ENCODE measurements around the gene ARSB.
"Not testable (repeated sequence)": the region's sequence is repeated elsewhere in the genome, so short reads cannot be mapped to it uniquely, and the experiment has no call there.

The ARSB gene

DNA sequence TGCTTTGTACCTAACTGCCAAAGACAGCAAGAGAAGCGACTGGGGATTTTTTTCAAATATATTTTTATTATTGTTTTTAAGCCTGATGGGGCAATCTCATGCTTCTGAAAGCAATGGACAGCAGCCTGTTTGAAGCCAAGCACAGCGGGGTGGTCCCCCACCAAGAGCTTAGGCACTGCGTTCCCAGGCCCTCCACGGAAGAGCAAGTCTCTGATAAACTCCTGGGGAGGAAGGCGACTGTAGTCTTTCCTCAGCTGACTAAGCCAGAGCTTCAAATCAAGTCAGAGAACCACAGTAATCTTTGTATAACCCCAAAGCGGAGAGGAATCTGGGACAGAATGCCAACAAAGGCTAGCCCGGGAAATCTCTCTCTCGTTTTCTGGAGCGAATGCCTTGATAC lies 54.4 kb downstream of the ARSB start:
- peak; percentile 41 for DNase-seq (ENCODE audit: low spot score)

DNA sequence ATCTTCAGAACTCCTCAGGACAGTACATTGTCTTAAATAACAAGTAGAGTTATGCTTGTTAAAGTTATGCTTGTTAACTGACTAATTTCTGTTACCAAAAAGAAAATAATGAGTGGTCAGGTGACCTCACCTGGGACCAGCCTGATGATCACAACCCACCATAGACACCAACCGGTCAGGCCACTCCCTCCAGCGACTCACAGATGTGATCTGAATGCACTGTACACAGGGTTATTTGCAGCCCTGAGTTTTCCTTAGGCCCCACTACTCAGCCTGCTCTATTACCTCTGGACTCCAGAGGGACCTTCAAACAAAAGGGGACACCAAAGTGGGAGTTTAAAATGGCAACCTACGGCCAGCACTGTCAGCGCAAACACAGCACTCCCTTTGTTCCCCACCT lies 55.3 kb downstream of the ARSB start:
- no peak for DNase-seq (ENCODE audit: low spot score)

DNA sequence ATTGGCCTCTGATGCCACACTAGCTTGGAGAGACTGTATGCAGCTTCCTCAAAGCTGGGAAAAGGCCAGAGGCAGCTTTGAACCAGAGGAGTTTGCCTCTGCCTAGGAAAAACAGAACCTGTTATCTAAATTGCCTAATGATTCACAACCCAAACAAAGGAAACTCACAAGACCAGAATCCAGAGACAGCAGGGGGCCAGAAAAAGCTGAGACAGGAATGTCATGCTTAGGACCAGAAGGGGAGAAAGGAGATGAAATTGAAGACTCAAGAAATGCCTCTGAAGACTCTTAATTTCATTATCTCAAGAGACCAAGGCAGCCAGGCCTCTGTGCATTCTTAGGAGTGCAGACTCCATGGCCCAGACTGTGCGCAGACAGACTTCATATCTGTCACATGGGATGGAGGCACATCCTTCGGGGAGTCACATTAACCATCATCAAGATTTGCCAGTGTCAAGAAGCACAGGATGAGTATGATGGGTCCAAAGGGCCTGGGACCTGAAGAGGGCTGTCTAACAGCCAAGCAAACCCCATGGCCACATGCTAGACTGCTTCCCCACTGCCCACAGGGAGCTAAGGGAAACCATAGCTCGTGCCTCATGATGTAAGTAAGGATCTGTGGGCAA lies 57.3 kb downstream of the ARSB start:
- peak; percentile 22 for DNase-seq (ENCODE audit: low spot score)

DNA sequence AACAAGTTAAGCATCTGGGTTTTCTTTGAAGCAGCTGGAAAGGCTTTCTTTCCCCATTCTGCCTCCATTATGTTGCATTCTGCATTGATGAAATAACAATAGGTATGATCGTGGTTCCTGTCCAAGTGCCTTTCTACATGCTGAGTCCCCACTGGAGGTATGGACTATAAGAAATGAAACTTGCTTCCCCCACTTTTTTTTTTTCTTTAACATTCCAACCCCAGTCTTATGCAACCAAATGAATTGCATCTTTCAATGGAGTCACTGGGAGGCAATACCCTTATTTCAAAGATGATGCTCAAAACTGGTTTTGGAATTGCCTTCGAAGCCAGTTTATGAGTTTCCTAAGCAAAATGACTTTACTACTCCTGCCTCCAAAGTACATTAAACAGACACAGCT lies 58.9 kb downstream of the ARSB start:
- DNase-seq (ENCODE audit: low spot score) = no peak

DNA sequence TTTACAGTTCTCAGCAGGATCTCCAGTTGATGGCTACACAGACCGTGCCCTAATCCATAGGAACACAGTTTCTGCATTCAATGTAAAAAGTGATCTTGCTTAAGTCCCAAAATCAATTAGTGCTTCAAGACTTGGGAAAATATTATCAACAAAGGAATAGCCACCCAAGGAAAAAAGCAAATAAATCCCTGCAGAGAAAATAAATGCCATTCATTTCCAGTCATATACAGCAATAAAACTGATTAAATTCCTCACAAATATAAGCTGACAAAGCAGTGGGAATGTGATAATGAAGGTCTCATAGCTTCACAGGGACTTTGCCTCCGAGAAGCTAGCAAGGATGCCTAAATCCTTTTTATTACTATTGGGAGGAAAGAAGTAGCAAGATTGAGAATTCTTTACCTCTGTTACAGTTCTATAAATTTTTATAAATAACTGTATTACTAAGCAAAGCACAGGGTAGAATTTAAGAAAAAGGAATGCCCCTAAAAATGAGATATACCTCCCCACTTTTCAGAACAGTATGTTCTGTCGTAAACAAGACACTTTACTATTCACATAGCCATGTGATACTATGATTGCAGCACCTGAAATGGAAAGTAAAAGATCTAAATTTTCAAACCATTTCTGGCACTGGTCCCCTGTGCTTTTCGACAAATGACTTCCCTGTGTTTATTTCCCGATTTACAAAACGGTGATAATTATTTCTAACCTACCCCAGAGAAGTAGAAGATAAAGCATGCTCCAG lies 59.8 kb downstream of the ARSB start:
- no peak for DNase-seq (ENCODE audit: low spot score)

DNA sequence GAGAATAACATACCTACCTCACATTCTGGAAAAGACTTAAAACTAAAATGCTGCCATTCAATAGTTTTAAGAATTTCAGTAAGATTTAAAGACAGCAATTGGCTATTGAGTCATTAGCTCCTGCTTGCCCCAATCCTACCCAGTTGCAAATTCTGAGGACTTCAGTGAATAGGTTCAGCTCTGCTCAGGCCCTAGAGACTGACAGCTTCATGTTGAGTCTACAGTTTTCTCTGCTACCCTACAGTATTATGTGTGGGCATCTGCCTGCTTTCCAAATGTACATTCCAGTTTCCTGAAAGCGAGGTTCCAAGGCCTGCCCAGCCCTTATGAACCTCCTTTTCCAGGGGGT lies 61.5 kb downstream of the ARSB start:
- no peak for DNase-seq (ENCODE audit: low spot score)

DNA sequence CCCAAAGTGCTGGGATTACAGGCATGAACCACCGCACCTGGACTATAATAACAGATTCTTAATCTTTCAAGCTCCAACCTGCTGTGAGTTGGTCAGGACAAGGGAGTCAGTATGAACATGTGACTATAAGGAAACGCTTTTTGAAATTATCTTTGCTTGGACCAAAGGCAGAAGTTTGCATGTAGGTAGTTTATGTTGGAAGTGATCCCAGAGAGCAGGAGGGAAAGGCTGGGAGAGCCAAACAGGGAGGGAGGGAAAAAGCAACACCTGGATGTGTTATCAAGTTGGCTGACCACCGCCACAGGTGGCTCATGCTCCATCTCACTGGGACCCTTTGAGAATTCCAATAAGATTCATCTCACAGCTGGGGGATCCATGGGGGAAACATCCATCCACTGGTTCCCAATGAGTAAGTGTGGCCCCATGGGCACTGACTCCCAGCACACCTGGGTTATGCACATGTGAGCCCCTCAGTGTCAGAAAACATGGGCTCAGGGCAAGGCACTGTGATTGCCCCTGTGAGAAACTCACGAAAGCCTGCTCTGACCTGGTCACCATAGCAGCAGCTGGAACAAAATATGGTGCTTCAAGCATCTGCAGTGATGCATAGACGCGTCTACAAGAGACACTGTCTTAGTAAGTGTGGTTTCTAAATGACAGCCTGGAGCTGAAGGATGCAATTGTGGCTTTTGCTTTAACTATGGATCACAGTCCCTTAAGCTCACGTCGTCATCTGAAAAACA lies 62.1 kb downstream of the ARSB start:
- no peak for DNase-seq (ENCODE audit: low spot score)

DNA sequence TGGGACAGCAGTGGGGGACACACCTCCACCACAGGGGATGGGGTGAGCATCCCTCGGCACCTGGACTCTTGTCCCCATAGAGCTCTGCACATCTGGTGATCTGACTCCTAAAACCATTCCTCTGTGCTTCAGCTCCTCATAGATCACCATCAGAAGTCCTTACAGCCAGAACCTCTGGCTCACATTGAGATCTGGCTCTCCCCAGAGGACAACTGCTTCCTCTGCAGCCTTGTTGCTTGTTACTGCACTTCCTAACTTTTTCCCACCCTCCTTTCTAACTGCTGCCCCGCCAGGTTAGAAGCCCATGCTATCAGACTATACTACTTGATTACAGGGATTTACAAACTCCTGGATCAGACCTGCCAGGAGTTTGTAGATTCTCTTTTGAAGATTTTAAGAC lies 64.5 kb downstream of the ARSB start:
- DNase-seq (ENCODE audit: low spot score) = peak; percentile 44

DNA sequence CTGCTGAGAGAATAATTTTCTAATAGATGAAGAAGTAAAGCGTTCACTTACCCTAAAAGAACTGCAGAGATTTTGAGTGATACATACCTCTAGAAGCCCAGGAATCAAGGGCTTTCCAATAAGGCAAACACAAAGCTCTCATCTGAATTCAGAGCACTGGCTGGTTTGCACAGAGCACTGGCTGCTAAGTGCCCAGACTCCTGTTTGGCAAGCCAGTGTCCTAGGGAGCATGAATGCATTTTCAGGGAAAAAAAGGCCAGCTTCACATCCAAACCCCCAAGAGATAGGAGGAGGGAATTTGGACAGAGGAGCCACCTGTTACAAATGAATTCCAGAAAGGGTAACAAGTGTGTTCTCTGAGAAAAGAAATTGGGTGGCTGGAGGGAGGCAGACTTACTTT lies 65.3 kb downstream of the ARSB start:
- no peak for DNase-seq (ENCODE audit: low spot score)

DNA sequence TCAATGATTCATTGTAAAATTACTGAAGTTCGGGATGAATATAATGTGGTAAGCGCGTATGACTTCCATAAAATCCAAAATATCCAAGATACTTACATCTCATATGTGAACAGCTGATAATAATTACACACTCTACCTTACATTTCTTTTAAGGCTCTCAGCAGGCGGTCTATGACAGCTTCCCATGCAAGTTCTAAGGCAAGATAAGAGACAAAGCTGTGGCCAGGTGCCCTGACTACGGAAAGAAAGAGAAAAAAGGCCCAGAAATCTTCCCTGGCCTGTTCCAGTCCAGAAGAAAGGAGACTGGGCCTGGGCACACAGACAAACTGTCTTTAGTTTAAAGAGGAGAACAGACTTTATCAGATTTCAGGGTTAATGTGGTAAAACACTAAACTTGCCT lies 69.1 kb downstream of the ARSB start:
- DNase-seq (ENCODE audit: low spot score) = no peak

DNA sequence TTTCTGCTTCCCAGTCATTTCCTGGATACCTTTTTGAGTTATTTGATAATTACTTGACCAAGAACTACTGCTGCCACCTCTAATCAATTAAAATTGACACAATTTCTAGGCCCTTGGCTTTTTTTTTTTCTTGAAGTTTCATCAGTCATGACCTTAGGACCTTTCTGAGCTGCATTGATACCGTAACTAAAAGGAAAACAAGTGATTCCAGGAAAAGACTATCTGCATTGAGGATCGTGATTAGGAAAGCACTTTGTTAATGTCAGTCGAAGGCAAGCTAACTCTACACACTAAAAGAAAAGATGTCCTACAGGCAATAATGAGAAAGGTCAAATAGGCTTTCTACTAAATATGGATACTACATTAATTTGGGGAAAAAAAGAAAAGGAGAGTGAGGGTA lies 69.9 kb downstream of the ARSB start:
- DNase-seq (ENCODE audit: low spot score) = no peak

DNA sequence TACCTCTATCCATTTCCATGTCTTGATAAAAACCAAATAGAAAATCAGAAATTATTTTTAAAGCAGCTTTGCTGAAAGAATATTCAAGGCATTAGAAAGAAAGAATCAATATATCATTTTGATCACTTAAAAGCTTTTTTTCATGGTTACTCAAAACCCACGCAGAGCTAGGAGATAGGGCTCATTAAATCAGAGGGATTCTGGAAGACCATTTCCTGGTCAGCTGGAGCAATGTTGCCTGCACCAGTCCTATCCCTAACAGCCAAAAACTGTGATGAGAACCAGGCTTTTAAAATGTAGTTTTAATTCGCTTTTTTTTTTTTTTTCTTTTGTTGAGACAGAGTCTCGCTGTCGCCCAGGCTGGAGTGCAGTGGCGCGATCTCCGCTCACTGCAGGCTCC lies 72.3 kb downstream of the ARSB start:
- no peak for DNase-seq (ENCODE audit: low spot score)

DNA sequence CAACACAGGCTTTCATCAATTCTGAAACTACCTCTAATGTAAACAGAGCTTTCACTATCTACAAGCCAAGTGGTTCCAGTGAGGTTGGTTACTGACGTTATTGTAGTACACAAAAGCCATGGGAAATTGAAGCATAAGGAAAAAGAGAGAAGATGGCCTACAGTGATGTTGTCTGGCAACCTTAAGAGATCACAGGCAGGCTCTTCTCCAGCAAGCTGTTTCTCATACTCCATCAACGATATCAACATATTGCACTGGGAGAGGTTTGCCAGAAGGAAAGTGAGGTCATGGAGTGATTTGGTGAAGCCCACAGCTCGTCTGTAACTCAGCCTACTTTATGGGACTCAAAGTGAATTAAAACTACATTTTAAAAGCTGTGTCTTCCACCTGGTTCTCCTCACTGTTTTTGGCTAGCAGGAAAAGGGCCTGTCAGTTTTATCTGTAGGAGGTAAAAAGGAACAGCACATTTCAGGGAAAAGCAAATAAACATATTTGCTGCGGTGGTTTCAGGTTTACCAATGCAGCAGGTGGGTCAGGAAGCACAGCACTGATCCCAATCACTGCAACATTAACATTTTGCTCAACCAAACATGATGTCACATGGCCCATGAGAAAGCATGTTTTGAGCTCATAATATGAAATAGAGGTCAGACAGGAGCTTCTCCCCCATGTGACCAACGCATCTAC lies 72.9 kb downstream of the ARSB start:
- DNase-seq (ENCODE audit: low spot score) = no peak

DNA sequence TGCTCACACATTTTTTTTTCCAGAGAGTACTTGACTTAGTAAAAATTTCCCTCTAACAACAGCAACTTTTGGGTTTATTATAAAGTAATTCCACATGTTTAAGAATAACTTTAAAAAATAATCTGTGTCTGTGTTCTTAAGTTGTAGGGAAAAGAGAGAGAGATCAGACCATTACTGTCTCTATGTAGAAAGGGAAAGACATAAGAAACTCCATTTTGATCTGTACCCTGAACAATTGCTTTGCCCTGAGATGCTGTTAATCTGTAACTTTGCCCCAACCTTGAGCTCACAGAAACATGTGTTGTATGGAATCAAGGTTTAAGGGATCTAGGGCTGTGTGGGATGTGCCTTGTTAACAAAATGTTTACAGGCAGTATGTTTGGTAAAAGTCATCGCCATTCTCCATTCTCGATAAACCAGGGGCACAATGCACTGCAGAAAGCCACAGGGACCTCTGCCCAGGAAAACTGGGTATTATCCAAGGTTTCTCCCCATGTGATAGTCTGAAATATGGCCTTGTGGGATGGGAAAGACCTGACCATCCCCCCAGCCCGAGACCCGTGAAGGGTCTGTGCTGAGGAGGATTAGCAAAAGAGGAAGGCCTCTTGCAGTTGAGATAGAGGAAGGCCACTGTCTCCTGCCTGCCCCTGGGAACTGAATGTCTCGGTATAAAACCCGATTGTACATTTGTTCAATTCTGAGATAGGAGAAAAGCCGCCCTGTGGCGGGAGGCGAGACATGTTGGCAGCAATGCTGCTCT lies 75.7 kb downstream of the ARSB start:
- DNase-seq (ENCODE audit: low spot score) = not testable (repeated sequence)

DNA sequence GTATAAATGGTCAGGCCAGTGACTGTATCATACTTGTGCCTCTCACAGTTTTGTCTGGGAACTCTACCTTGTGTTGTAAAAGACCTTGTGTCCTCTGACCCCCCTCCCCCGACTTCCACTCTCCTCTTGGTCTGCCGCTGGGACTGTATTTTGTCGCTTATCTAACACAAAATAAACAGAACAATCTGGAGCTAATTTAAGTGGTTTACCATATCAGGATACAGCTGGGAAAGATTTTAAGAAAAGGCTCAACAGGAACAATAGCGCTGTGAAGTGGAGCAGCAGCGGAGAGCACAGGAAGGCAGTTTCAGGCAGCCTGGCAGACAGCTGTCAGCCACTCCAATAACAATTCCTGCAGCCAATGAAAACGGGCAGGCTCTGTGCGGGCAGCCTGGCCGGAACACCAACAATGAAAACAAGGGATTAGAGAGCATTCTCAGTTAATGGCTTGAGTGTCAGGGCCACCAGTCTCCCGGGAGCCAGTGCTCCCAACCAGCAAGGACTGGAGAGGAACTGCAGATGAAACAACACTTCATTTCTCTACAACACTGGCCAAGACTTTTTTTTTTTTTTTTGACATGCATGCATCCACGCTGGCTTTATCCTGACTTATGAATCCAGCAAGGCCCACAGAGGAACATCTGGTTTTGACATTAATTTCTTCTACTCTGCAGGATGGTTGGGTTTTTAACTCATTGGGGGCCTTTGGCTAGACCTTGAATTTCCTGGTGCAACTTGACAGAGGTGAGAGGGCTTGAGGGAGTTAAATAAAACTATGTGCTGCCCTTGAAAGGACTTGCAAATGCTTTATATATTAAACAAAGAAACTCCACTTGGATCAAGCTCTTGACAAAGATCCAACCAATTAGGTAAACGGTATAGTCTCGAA lies 76.7 kb downstream of the ARSB start:
- peak; percentile 68 for DNase-seq (ENCODE audit: low spot score)

DNA sequence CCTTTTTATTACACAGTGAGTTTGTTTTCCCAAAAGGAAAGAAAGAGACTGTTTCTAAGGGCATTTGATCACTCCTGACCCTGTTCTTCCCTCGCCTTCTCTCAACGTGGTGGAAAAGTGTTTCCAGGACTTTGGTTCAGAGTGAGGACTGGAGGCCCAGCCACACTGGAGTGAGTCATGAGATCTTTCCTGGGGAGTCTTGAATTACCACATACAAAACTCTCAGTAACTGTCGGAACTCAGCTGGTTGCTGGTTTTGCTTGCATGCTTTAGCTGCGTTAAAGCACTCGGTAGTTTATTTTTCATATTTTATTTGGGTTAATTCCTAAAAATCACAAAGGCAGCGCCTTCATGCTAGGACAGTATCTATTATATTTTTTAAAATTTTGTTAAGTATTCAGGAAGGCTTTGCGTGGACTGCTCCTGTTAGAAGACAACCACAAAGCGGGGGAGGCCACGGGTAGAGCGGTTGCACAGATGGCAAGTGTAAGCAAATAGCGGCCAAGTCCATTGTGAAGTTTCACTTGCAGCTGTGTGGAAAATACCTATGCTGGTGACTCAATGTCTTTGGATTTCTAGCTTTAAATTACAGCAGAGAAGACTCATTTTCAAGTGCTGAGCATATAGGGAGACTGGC lies 77.7 kb downstream of the ARSB start:
- DNase-seq (ENCODE audit: low spot score) = peak; percentile 81

DNA sequence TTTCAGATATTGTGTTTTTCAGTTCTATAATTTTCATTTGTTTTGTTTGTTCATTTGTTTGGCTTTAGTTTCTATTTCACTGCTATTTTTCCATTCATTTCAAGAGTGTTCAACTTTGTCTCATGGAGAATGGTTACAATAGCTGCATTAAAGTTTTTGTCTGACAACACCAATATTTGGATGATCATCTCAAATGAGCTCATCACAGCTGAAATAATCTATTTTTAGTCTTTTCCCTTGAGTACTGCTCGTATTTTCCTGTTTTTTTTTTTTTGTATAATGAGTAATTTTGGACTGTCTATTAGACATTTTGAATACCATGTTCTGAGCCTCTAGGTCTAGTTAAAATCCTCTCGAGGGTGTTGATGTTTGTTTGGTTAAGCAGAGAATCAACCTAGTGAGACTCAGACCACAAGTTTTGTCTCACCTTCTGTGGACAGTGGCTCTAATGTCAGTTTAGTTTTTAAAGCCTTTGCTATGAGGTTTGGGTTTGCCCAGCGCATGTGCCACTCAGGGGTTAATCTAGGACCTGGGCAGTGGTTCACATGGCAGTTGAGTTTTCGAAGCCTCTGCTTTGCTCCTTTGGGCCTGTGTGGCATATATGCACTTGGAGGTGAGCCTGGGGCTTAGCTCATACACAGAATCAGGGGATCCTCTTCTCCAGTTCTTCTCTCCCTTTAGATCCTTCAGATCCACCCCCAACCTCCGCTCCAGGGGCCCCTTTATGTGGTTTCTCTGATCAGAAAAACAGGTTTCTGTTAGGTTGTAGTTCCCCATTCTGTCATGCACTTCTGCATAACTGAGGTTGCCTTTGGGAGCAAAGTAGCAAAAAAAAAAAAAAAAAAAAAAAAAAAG lies 79.8 kb downstream of the ARSB start:
- no peak for DNase-seq (ENCODE audit: low spot score)

DNA sequence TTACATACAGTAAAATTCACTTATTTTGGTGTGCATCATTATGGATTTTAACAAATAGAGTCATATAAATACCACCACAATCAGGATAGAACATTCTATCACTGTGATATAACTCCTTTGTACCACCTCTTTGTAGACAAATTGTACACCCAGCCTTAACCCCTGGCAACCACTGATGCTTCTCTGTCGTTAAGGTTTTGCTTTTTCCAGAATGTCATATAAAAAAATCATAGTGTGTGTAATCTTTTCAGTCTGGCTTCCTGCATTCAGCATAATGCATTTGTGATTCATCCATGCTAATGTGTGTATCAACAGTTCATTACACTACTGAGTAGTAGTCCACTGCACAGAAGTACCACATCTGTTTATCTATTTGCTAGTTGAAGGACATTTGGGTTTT lies 81.2 kb downstream of the ARSB start:
- DNase-seq (ENCODE audit: low spot score) = no peak

DNA sequence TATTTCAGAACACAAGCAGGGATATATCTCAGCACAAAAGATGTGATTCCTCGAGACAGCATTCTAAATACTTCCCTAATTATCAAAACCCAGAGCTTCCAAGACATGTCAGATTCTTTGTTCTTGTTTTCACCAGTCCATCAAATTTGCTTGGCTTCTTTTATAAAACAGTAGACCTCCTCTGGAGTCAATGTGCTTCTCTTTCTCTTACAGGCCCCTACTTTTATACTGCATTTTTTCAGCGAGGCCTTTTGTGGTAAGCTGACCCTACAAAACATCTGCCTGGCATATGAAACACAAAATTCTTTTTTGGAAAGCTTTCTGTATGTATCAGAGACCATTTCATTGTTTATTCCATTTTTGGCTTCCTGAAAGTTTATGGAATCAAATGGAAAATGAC lies 81.8 kb downstream of the ARSB start:
- DNase-seq (ENCODE audit: low spot score) = no peak

DNA sequence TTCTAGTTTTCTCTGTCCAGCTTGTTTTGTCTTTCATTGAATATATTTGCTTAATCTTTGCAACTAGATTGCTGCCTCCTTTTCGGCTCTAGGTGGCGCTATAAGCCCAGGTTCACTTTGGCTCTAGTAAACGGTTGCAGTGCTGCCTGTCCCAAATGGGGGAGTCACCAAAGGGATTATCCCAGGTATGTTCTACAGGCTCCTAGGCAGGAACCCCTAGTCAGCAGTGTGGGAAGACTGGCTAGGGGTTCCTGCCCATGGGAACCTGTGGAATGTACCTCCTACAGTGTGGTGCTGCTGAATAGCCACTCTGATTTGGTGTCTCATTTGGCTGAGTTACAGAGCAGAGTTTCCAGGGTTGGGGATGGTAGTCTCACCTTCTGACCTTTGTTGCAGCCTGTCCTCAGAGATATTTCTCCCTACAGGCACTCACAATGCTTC lies 85.2 kb downstream of the ARSB start:
- peak; percentile 57 for DNase-seq (ENCODE audit: low spot score)
